Activated CD8-positive, alpha-beta memory T cell treated with anti-CD3 and anti-CD28 coated beads, Interleukin-2, amount 10 ng/mL, durations not matched to agents 7 days and 5 days (primary cell): ENCODE results near the gene LRRN3. TPM values are rescaled to one million over a fixed set of nuclear protein-coding genes. Genes with fewer than 3 reads are reported as not detected.
A peak's percentile ranks its signal among the peaks of the same experiment; 100 is the strongest.

ENCODE experiments used
- ATAC-seq: fragments of 150-1000 bp; cut with Tn5 transposase; one replicate; pipeline ENCODE4 v1.10.0; 2021; ENCODE audit warnings: moderate library complexity
- CTCF ChIA-PET: fragments of 350-600 bp; sonication (Branson Sonifier 250); formaldehyde crosslinking; loops from one replicate; lab custom pipeline; 2021; ENCODE audit warnings: antibody characterized with exemption; lab: Charles Lee
- DNase-seq: peaks from one replicate; pipeline ENCODE4 v3.0.0-alpha.2; 2020
- H3K27ac Mint-ChIP-seq: one replicate; pipeline ENCODE4 v1.8.0; 2021; ENCODE audit warnings: mild to moderate bottlenecking, mixed read lengths
- H3K27me3 Mint-ChIP-seq: one replicate; pipeline ENCODE4 v1.8.0; 2021; ENCODE audit warnings: mixed read lengths
- H3K36me3 Mint-ChIP-seq: one replicate; pipeline ENCODE4 v1.8.0; 2021; ENCODE audit warnings: mild to moderate bottlenecking, mixed read lengths
- H3K4me1 Mint-ChIP-seq: one replicate; pipeline ENCODE4 v1.8.0; 2021; ENCODE audit warnings: mixed read lengths
- H3K4me3 Mint-ChIP-seq: one replicate; pipeline ENCODE4 v1.8.0; 2021; ENCODE audit warnings: mild to moderate bottlenecking, moderate library complexity, mixed read lengths
- H3K9me3 Mint-ChIP-seq: one replicate; pipeline ENCODE4 v1.8.0; 2022; ENCODE audit warnings: low read depth, mixed read lengths
- total RNA-seq, 2 experiments: library from RNA; stranded (reverse); gene quantifications; one replicate each; pipeline ENCODE4 v1.2.3, GENCODE V29; 2021

Gene LRRN3
- 100 to 1,000 TPM in 1 of 2 experiments, 10 to 100 TPM in 1; 82.3 to 154 TPM for total RNA-seq

DNA sequence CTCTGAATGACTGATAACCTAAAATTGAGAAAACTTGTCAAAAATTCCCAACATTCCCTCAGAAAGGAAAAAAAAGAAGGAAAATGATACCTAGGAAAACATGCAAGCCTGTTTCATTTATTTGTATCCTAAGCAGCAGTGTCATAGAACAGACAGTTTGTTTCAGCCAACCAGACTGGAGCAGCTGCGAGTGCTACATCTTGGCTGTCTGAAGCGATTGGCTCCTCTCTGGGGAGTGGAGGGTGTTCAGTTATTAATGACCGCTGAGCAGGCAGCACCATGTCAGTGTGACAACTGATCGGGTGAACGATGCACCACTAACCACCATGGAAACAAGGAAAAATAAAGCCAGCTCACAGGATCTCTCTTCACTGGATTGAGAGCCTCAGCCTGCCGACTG lies at the start of gene LRRN3:
LRRN3 (plus strand) TSS at position 282 of the 400 bp plus-strand sequence. CDS start 31,646 bp downstream, outside the sequence.
- ATAC-seq (peak; percentile 84), DNase-seq (peak; percentile 87)
- CTCF ChIA-PET = interaction anchor here (0.9 to 3.9 kb wide), 4 partner anchors 8 to 78 kb away, joined by 4 to 18 read pairs (median 4); no protein-coding TSS in a partner anchor
- H3K27ac Mint-ChIP-seq = peak within 1 kb of the TSS; percentile 87
- H3K9me3 Mint-ChIP-seq = no peaks in the 10 kb centered on the region
- no peaks in the 10 kb centered on the region for H3K27me3 Mint-ChIP-seq
- peaks cover 61% of the 10 kb centered on the region for H3K4me1 Mint-ChIP-seq
- peaks cover 45% of the 10 kb centered on the region for H3K36me3 Mint-ChIP-seq
- peak within 1 kb of the TSS; percentile 91 for H3K4me3 Mint-ChIP-seq

- no peak for ATAC-seq
- H3K27ac Mint-ChIP-seq = no peak overlapping the region
- no peaks in the 10 kb centered on the region for H3K27me3 Mint-ChIP-seq
- no peaks in the 10 kb centered on the region for H3K9me3 Mint-ChIP-seq
- no peak overlapping the region for H3K4me3 Mint-ChIP-seq
- CTCF ChIA-PET = no interaction called here
- DNase-seq = no peak
- H3K36me3 Mint-ChIP-seq = peaks cover 4% of the 10 kb centered on the region
- H3K4me1 Mint-ChIP-seq = peaks cover 16% of the 10 kb centered on the region
Observed at GRCh38 chr7:111041577-111041976, 49.4 kb upstream of the LRRN3 start.

DNA sequence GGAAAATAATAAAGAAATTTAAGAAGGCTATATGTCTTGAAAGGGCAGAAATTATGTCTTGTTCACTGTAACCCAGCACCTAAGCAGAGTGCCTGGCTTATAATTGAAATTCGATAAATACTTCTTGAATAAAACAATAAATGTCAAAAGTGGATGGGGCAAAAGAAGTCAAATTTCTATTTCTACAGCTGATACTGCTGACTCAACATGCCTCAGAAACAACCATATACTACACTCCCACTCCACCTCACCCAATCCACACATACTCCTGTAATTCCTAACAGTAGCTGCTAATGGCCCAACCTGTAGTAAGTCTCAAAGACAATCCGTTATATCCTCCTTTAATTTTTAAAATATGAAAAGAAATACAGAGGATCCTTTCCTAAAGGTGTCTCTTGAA lies 48.1 kb upstream of the LRRN3 start:
- no peak overlapping the region for H3K27ac Mint-ChIP-seq
- CTCF ChIA-PET = interaction anchor here (1.0 kb wide), 1 partner anchor 17 kb away, joined by 3 read pairs; no protein-coding TSS in a partner anchor
- no peak for ATAC-seq

GRCh38 chr7:111043561-111043960 lies 47.4 kb upstream of the LRRN3 start:
- DNase-seq (no peak), ATAC-seq (no peak)
- CTCF ChIA-PET = no interaction called here
- Mint-ChIP-seq H3K27me3 (no peaks in the 10 kb centered on the region), H3K36me3 (peaks cover 6% of the 10 kb centered on the region), H3K27ac (no peak overlapping the region), H3K4me3 (no peak overlapping the region), H3K9me3 (no peaks in the 10 kb centered on the region), H3K4me1 (peaks cover 4% of the 10 kb centered on the region)

More for the DNA sequence above, 48.1 kb upstream of the LRRN3 start:
- H3K36me3 Mint-ChIP-seq = peaks cover 6% of the 10 kb centered on the region
- no peaks in the 10 kb centered on the region for H3K9me3 Mint-ChIP-seq
- H3K4me3 Mint-ChIP-seq = no peak overlapping the region
- DNase-seq = no peak
- H3K27me3 Mint-ChIP-seq = no peaks in the 10 kb centered on the region
- H3K4me1 Mint-ChIP-seq = peaks cover 11% of the 10 kb centered on the region

GRCh38 chr7:111045449-111045848 lies 45.5 kb upstream of the LRRN3 start:
- H3K4me3 Mint-ChIP-seq = no peak overlapping the region
- ATAC-seq = no peak
- H3K27me3 Mint-ChIP-seq = no peaks in the 10 kb centered on the region
- peaks cover 6% of the 10 kb centered on the region for H3K36me3 Mint-ChIP-seq
- no peak overlapping the region for H3K27ac Mint-ChIP-seq
- CTCF ChIA-PET = interaction anchor here (0.9 kb wide), 1 partner anchor 11 kb away, joined by 3 read pairs; no protein-coding TSS in a partner anchor
- peaks cover 7% of the 10 kb centered on the region for H3K4me1 Mint-ChIP-seq
- no peak for DNase-seq
- H3K9me3 Mint-ChIP-seq = no peaks in the 10 kb centered on the region

DNA sequence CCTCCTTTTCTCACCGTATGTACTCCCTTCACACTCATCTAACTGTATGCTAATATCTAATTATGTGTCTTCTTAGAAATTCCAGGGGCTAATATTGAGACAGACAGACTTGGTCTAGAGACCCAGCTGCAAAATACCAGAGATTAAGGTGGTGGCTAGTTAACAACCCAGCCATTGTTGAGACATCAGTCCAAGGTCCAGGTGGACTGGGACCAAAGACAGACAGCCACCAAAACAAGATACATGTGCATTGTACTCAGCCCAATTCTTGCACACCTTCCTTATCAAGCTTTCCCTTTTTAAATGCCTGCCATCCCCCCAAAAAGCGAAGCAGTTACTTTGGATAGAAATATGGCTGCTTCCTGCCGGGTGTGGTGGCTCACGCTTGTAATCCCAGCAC lies 43.3 kb upstream of the LRRN3 start:
- Mint-ChIP-seq H3K27me3 (no peaks in the 10 kb centered on the region), H3K36me3 (peaks cover 10% of the 10 kb centered on the region), H3K27ac (no peak overlapping the region), H3K4me3 (no peak overlapping the region), H3K4me1 (peaks cover 5% of the 10 kb centered on the region), H3K9me3 (no peaks in the 10 kb centered on the region)
- ATAC-seq (no peak), DNase-seq (no peak)
- CTCF ChIA-PET = no interaction called here

GRCh38 chr7:111049971-111050680 lies 40.8 kb upstream of the LRRN3 start:
- no peaks in the 10 kb centered on the region for H3K9me3 Mint-ChIP-seq
- peaks cover 9% of the 10 kb centered on the region for H3K36me3 Mint-ChIP-seq
- no peak overlapping the region for H3K27ac Mint-ChIP-seq

GRCh38 chr7:111050875-111051416 lies 40.0 kb upstream of the LRRN3 start:
- no peak overlapping the region for H3K4me3 Mint-ChIP-seq
- ATAC-seq = no peak
- H3K36me3 Mint-ChIP-seq = peaks cover 12% of the 10 kb centered on the region
- H3K27me3 Mint-ChIP-seq = no peaks in the 10 kb centered on the region
- H3K27ac Mint-ChIP-seq = no peak overlapping the region
- CTCF ChIA-PET = no interaction called here
- no peak for DNase-seq
- H3K4me1 Mint-ChIP-seq = peaks cover 7% of the 10 kb centered on the region
- H3K9me3 Mint-ChIP-seq = no peaks in the 10 kb centered on the region

More at GRCh38 chr7:111049971-111050680, 40.8 kb upstream of the LRRN3 start:
- CTCF ChIA-PET = no interaction called here
- Mint-ChIP-seq H3K27me3 (no peaks in the 10 kb centered on the region), H3K4me3 (no peak overlapping the region), H3K4me1 (peaks cover 5% of the 10 kb centered on the region)
- no peak for DNase-seq
- ATAC-seq = no peak

DNA sequence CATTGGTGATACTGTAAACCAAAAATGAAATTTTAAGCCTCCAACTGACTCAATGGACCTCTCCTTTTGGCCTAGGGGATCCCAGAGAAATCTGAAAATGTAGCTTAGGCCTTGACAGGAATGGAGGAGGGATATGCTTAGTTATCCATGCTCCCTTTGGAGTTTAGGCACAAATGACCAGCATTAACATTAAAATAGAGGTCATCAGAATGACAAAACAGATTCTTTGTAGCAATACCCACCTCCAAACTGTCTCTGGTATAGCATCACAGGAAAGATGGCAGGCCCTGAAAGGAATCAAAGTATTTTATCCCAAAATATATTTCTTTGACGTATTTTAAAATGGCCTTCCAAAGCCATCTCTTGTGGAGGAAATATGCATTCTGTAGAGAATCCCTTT lies 39.1 kb upstream of the LRRN3 start:
- DNase-seq = no peak
- peaks cover 7% of the 10 kb centered on the region for H3K4me1 Mint-ChIP-seq
- H3K36me3 Mint-ChIP-seq = peaks cover 12% of the 10 kb centered on the region
- H3K27me3 Mint-ChIP-seq = no peaks in the 10 kb centered on the region
- no peak overlapping the region for H3K27ac Mint-ChIP-seq
- no peaks in the 10 kb centered on the region for H3K9me3 Mint-ChIP-seq
- CTCF ChIA-PET = no interaction called here
- no peak for ATAC-seq
- no peak overlapping the region for H3K4me3 Mint-ChIP-seq

GRCh38 chr7:111053035-111053434 lies 37.9 kb upstream of the LRRN3 start:
- DNase-seq (no peak), ATAC-seq (no peak)
- Mint-ChIP-seq H3K27ac (no peak overlapping the region), H3K27me3 (no peaks in the 10 kb centered on the region), H3K4me3 (no peak overlapping the region), H3K36me3 (peaks cover 10% of the 10 kb centered on the region), H3K9me3 (no peaks in the 10 kb centered on the region), H3K4me1 (peaks cover 10% of the 10 kb centered on the region)
- CTCF ChIA-PET = no interaction called here

DNA sequence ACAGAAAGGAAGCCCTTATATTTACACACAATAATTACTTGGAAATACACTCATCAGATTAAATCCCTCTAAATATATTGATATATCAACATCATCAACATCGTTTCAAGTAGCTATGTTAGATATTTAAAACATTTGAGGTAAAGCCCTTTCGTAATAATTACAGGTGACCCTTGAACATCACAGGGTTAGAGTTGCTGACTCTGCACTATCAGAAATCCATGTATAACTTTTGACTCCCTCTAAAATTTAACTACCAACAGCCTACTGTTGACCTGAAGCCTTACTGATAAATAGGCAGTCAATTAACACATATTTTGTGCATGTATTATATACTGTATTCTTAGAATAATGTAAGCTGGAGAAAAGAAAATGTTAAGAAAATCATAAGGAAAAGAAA lies 34.6 kb upstream of the LRRN3 start:
- Mint-ChIP-seq H3K27me3 (no peaks in the 10 kb centered on the region), H3K27ac (no peak overlapping the region)

DNA sequence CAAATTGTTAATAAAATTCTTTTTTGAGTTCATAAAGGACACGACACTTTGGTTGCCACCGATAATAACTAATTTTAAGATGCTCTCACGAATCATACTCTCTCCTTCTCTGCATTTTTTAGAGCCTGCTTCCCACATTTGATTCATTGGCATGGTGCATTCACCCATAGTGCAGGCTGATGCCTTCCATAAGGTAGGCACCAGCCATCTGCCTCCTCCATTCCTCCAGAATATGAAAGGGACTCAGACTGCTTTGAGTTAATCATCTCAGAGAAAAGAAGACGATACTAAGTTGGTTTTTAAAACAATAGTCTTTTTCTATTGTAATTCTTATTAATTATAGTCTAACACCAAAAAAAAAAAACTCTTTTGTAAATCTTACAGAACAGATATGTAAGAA lies 33.9 kb upstream of the LRRN3 start:
- Mint-ChIP-seq H3K4me3 (no peak overlapping the region), H3K4me1 (peaks cover 7% of the 10 kb centered on the region), H3K36me3 (peaks cover 24% of the 10 kb centered on the region), H3K27me3 (no peaks in the 10 kb centered on the region), H3K27ac (no peak overlapping the region), H3K9me3 (peaks cover 6% of the 10 kb centered on the region)
- ATAC-seq = no peak
- CTCF ChIA-PET = no interaction called here
- no peak for DNase-seq

More for the DNA sequence above, 34.6 kb upstream of the LRRN3 start:
- CTCF ChIA-PET = no interaction called here
- peaks cover 2% of the 10 kb centered on the region for H3K9me3 Mint-ChIP-seq
- H3K4me3 Mint-ChIP-seq = no peak overlapping the region
- ATAC-seq = no peak
- H3K36me3 Mint-ChIP-seq = peaks cover 17% of the 10 kb centered on the region
- no peak for DNase-seq
- H3K4me1 Mint-ChIP-seq = peaks cover 7% of the 10 kb centered on the region

DNA sequence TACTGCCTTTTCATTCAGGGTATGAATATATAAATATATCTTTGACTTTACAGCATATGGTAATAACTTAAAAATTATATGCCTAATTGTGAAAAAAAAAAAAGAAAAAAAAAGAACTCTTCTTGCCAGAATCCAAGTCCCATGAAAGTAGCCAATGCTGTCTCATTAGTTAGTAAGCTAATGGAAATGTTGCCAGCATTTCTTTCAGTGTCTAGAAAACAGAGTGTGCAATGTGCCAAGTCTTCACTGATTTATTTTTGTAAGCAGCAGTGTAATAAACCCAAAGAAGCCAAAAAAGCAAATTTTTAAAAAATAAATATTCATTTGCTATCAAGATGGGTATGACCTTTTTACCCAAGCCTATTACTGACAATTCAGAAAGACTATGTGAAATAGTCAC lies 31.1 kb upstream of the LRRN3 start:
- H3K4me3 Mint-ChIP-seq = no peak overlapping the region
- peaks cover 26% of the 10 kb centered on the region for H3K9me3 Mint-ChIP-seq
- CTCF ChIA-PET = interaction anchor here (0.9 to 1.3 kb wide), 2 partner anchors 11 to 17 kb away, joined by 3 read pairs; no protein-coding TSS in a partner anchor
- no peak overlapping the region for H3K27ac Mint-ChIP-seq
- DNase-seq (no peak), ATAC-seq (no peak)
- no peaks in the 10 kb centered on the region for H3K27me3 Mint-ChIP-seq
- peaks cover 45% of the 10 kb centered on the region for H3K36me3 Mint-ChIP-seq
- peaks cover 7% of the 10 kb centered on the region for H3K4me1 Mint-ChIP-seq

DNA sequence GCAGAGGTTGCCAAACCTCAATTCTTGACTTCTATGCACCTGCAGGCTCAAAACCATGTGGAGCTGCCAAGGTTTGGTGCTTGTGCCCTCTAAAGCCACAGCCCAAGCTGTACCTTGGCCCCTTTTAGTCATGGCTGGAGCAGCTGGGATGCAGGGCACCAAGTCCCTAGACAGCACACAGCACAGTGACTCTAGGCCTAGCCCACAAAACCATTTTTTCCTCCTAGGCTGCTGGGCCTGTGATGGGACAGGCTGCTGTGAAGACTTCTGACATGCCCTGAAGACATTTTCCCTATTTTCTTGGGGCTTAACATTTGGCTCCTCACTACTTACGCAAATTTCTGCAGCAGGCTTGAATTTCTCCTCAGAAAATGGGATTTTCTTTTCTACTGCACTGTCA lies 27.8 kb upstream of the LRRN3 start:
- no peak overlapping the region for H3K4me3 Mint-ChIP-seq
- CTCF ChIA-PET = interaction anchor here (1.2 kb wide), 1 partner anchor 11 kb away, joined by 4 read pairs; no protein-coding TSS in a partner anchor
- peaks cover 32% of the 10 kb centered on the region for H3K9me3 Mint-ChIP-seq
- DNase-seq (no peak), ATAC-seq (no peak)
- H3K27ac Mint-ChIP-seq = no peak overlapping the region
- H3K4me1 Mint-ChIP-seq = peaks cover 3% of the 10 kb centered on the region
- H3K36me3 Mint-ChIP-seq = peaks cover 53% of the 10 kb centered on the region
- no peaks in the 10 kb centered on the region for H3K27me3 Mint-ChIP-seq
